Upper lobe of left lung (tissue), 6 donors: Measurements from ENCODE around the gene CCDC107. TPM values are rescaled to one million over a fixed set of nuclear protein-coding genes. Genes with fewer than 3 reads are reported as not detected.

Source experiments
- ATAC-seq, 2 donors: fragments of 200-7000 bp; cut with Tn5 transposase; one replicate each; pipeline ENCODE4 v1.9.1; 2022; ENCODE audit warnings: mild to moderate bottlenecking in 2 of 2, moderate library complexity in 2 of 2; ENCODE audit not compliant: low FRiP score in 2 of 2
- DNase-seq, 2 donors: peaks; one replicate each; pipeline ENCODE4 v3.0.0-alpha.2; 2019 to 2020
- H3K27ac ChIP-seq, 4 donors: fragments of 200-600 bp; sonication (generic); one replicate each; pipeline ENCODE4 v1.5.1; 2016 to 2019
- H3K27me3 ChIP-seq, 4 donors: fragments of 200-600 bp; sonication (generic); one replicate each; pipeline ENCODE4 v1.5.1; 2017 to 2019
- H3K36me3 ChIP-seq, 4 donors: fragments of 200-600 bp; sonication (generic); one replicate each; pipeline ENCODE4 v1.5.1; 2016 to 2019
- H3K4me1 ChIP-seq, 4 donors: fragments of 200-600 bp; sonication (generic); one replicate each; pipeline ENCODE4 v1.5.1; 2018 to 2019
- H3K4me3 ChIP-seq, 4 donors: fragments of 200-600 bp; sonication (generic); one replicate each; pipeline ENCODE4 v1.5.1; 2017 to 2019; ENCODE audit warnings: mild to moderate bottlenecking in 2 of 4, moderate library complexity in 1 of 4
- H3K9me3 ChIP-seq, 4 donors: fragments of 200-600 bp; sonication (generic); one replicate each; pipeline ENCODE4 v1.5.1; 2018 to 2019
- EP300 ChIP-seq, 4 donors: sonication (generic); formaldehyde crosslinking; IDR thresholded peaks; one replicate each; pipeline ENCODE4 v1.5.1; 2017; ENCODE audit warnings: antibody characterized with exemption in 4 of 4, control low read depth in 2 of 4
- POLR2A ChIP-seq, 4 donors: fragments of 450-650 bp; IDR thresholded peaks; one replicate each; pipeline ENCODE4 v1.5.1; 2016 to 2017; ENCODE audit warnings: antibody characterized with exemption in 4 of 4, mild to moderate bottlenecking in 2 of 4
- POLR2AphosphoS5 ChIP-seq, 2 donors: sonication (generic); formaldehyde crosslinking; IDR thresholded peaks; one replicate each; pipeline ENCODE4 v1.5.1; 2017; ENCODE audit warnings: antibody characterized with exemption in 2 of 2
- WGBS, 2 donors: methylation state at CpG; one replicate each; pipeline ENCODE4 v1.1.5; 2017 to 2018; 5-methylcytosine and 5-hydroxymethylcytosine counted together
- total RNA-seq, 6 donors: library from RNA; depleted of rRNA in 4 of 6; stranded (reverse); fragments of >200 nt in 4 of 6; gene quantifications; one replicate each; pipeline versions ENCODE4 v1.1.0 to v1.2.1, GENCODE V29; 2016 to 2021
- TF ChIP-seq, protein P1 (sequence below), 6 experiments: fragments of 450-650 bp in 4 of 6; fragments of 200-600 bp in 2 of 6; sonication (generic) in 2 of 6; IDR thresholded peaks; one replicate each; pipeline ENCODE4 v1.5.1; 2016 to 2019; ENCODE audit warnings: antibody characterized with exemption in 6 of 6
- donor health status: DM: no; HTN: no; CAD: no; lungs with moderate emphysema.
- donor health status: DM: no; HTN: yes; CAD: no; lungs with severe emphysema.

Gene CCDC107
- total RNA-seq, 6 donors from 2014 or later = 17.8 to 49.4 (median 35.1) TPM

DNA sequence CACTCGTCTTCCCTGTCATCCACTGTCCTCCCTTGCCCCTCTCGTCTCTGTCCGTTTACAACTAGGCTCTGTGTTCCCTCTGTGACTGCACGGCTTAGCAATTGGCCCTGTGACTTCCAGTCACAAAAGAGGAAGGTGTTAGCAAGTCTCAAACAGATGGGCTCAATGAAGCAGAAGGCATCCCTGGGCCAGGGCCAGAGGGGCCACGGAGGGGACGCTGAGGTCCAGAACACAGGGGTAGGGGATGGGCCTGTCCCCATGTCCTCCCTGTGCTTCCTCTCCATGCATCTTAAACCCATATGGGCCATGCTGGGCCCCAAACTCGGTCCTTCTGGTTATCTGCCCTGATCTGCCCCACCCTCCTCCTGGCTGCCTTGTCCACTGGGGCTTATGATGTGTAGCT is 39.8 kb upstream of the CCDC107 start, which contains the start of gene CD72:
Gene CD72 (minus strand): TSS at position 89 of the 403 bp plus-strand sequence. CDS start 110 bp downstream, outside the sequence.
- Histone ChIP-seq H3K36me3 (no peaks in the 10 kb centered on the region), H3K4me1 (peaks cover 14 to 25% (median 18%) of the 10 kb centered on the region in 4 donors), H3K27ac (peak within 1 kb of the TSS in 2 of 4 donors; percentile 61 to 72), H3K9me3 (no peaks in the 10 kb centered on the region), H3K4me3 (peak within 1 kb of the TSS in 3 of 4 donors; percentile 41 to 54 (median 45)), H3K27me3 (no peaks in the 10 kb centered on the region)
- ATAC-seq (peak in 1 of 2 donors; percentile 61), DNase-seq (peak in 1 of 2 donors; percentile 39)
- 58 to 75% methylated on average over 6 to 7 of the region's 7 CpGs for WGBS, 2 donors
- TF ChIP-seq POLR2A (IDR thresholded peaks at IDR 0.05) = peak in 1 of 4 donors; percentile 74
- peak in 1 of 2 donors; percentile 34 for TF ChIP-seq POLR2AphosphoS5 (IDR thresholded peaks at IDR 0.05)
- TF ChIP-seq, protein P1, sequence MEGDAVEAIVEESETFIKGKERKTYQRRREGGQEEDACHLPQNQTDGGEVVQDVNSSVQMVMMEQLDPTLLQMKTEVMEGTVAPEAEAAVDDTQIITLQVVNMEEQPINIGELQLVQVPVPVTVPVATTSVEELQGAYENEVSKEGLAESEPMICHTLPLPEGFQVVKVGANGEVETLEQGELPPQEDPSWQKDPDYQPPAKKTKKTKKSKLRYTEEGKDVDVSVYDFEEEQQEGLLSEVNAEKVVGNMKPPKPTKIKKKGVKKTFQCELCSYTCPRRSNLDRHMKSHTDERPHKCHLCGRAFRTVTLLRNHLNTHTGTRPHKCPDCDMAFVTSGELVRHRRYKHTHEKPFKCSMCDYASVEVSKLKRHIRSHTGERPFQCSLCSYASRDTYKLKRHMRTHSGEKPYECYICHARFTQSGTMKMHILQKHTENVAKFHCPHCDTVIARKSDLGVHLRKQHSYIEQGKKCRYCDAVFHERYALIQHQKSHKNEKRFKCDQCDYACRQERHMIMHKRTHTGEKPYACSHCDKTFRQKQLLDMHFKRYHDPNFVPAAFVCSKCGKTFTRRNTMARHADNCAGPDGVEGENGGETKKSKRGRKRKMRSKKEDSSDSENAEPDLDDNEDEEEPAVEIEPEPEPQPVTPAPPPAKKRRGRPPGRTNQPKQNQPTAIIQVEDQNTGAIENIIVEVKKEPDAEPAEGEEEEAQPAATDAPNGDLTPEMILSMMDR (IDR thresholded peaks at IDR 0.05) = no peak

DNA sequence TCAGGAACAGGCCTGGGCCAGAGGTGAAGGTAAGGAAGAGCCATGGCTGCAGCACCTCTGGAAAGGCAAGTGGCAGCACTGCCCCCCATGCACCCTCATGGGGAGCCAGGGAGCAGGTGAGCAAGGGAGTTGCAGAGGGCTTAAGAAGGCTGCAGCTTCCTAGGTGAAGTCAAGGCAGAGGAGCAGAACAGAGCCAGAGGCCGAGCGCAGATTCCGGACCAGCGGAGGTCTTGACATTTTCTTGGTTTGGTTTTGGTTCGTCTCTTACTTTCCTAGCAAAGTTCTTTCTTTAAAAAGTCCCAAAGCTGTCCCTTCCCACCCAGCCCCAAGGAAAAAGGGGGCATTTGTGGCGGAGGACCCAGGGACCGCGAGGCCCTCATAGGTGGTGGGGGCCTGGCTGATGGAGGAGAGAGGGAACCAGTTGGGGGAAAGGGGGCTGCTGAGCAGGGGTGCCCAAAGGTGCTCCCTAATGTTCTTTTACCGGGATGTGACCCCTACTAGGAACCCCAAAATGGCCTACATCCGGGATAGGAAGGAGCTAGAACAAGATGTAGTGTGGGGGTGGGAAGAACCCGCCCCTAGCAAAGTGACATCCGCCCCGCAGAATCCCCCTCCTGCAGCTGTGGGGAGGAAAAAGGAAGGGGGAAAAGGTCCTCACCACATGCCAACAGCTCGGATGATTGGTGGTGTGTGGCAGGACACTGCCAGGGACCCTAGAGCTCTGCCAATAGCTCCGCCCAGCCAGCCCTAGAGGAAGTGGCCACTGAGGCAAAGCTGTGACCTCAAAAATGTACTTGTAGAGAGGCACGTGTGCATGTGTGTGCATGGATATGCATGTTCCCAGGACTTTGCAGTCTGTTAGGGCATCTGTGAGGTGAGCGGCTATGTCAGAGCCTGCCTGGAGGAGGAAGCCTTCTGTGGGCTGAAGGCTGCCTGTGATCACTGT is 39.0 kb upstream of the CCDC107 start:
- DNase-seq = peak in 1 of 2 donors; percentile 79

DNA sequence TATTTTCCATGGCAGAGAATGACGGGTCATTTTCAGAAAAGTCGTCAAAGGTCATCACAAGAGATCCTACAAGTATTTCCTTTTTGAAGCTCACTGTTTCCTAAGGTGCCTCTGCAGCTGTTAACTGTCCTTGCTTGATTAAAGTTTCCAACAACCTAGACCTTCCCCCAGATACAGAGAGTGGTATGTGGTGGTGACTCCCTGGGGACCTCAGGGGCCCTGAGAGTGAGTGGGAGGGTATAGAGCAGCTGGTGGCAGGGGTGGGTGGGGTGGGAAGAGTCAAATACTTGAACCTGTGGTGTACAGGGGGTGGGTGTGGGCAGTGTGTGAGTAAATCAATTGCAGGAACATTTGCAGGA is 38.3 kb upstream of the CCDC107 start:
- peaks cover 14 to 25% (median 18%) of the 10 kb centered on the region in 4 donors for H3K4me1 ChIP-seq
- WGBS, 2 donors = 35 to 50% methylated on average over 1 to 2 of the region's 2 CpGs
- no peaks in the 10 kb centered on the region for H3K36me3 ChIP-seq
- no peak for TF ChIP-seq POLR2AphosphoS5 (IDR thresholded peaks at IDR 0.05)
- ATAC-seq (no peak), DNase-seq (no peak)
- H3K9me3 ChIP-seq = no peaks in the 10 kb centered on the region
- no peaks in the 10 kb centered on the region for H3K27me3 ChIP-seq
- H3K4me3 ChIP-seq = no peak overlapping the region
- H3K27ac ChIP-seq = peak overlapping the region in 2 of 4 donors; percentile 13 to 30

More for the DNA sequence above, 39.0 kb upstream of the CCDC107 start:
- no peaks in the 10 kb centered on the region for H3K9me3 ChIP-seq
- no peaks in the 10 kb centered on the region for H3K27me3 ChIP-seq
- peak overlapping the region in 2 of 4 donors; percentile 61 to 72 for H3K27ac ChIP-seq
- WGBS, 2 donors = 78 to 82% methylated on average over 17 of the region's 17 CpGs
- peak in 2 of 4 donors; percentile 73 to 78 for TF ChIP-seq EP300 (IDR thresholded peaks at IDR 0.05)
- TF ChIP-seq POLR2AphosphoS5 (IDR thresholded peaks at IDR 0.05) = peak; percentile 12 to 67
- TF ChIP-seq POLR2A (IDR thresholded peaks at IDR 0.05) = peak in 1 of 4 donors; percentile 68
- TF ChIP-seq, protein P1 (IDR thresholded peaks at IDR 0.05) = no peak
- H3K4me3 ChIP-seq = no peak overlapping the region
- H3K4me1 ChIP-seq = peaks cover 14 to 25% (median 18%) of the 10 kb centered on the region in 4 donors
- ATAC-seq = peak; percentile 28 to 34
- no peaks in the 10 kb centered on the region for H3K36me3 ChIP-seq

DNA sequence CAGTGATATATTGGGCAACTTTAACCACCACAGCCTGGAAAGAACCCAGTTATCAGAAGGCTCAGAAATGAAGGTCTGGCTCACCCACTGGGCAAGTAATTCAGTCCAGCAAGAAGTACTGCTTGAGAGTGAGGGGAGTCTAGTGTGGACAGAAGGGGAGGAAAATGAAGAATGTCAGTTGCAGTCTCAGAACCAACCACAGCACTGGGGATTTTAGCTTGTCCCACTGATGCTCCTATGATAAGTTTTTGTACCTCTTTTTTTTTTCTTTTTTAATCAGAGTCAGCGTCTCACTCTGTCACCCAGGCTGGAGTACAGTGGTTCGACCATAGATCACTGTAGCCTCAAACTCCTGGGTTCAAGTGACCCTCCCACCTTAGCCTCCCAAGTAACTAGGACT is 30.5 kb upstream of the CCDC107 start:
- H3K4me3 ChIP-seq = no peak overlapping the region
- ATAC-seq = no peak
- H3K36me3 ChIP-seq = no peaks in the 10 kb centered on the region
- no peak for DNase-seq
- 81 to 93% methylated on average over 2 of the region's 2 CpGs for WGBS, 2 donors
- no peak for TF ChIP-seq POLR2AphosphoS5 (IDR thresholded peaks at IDR 0.05)
- TF ChIP-seq, protein P1 (IDR thresholded peaks at IDR 0.05) = no peak
- TF ChIP-seq POLR2A (IDR thresholded peaks at IDR 0.05) = no peak
- TF ChIP-seq EP300 (IDR thresholded peaks at IDR 0.05) = no peak
- no peaks in the 10 kb centered on the region for H3K4me1 ChIP-seq
- H3K9me3 ChIP-seq = no peaks in the 10 kb centered on the region
- H3K27me3 ChIP-seq = no peaks in the 10 kb centered on the region
- H3K27ac ChIP-seq = no peak overlapping the region

DNA sequence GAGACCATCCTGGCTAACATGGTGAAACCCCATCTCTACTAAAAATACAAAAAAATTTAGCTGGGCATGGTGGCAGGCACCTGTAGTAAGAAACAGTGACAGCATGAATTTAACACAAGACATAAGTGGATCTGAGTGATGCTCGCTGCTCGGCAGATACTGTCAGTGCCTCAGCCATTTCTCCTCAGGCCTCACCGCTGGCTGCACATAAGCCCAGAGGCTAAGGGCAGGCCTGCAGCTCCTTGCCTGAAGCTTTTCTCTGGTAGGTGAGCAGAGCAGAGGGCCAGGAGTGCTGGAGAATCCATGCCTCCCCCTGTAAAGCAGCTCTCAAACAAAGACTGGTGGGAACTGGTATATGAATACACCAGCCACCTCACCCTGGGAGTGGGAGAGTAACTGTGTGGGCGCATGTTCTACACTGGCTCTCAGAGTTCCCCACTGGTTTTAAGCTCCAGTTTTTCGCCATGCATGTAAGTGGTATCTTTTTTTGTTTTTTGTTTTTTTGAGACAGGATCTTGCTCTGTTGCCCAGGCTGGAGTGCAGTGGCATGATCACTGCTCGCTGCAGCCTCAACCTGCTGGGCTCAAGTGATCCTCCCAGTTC is 29.6 kb upstream of the CCDC107 start:
- no peak for DNase-seq
- H3K27me3 ChIP-seq = no peaks in the 10 kb centered on the region
- H3K36me3 ChIP-seq = no peaks in the 10 kb centered on the region
- no peaks in the 10 kb centered on the region for H3K9me3 ChIP-seq
- 93 to 98% methylated on average over 6 of the region's 6 CpGs for WGBS, 2 donors
- no peak overlapping the region for H3K4me3 ChIP-seq
- TF ChIP-seq POLR2AphosphoS5 (IDR thresholded peaks at IDR 0.05) (no peak), EP300 (IDR thresholded peaks at IDR 0.05) (no peak), POLR2A (IDR thresholded peaks at IDR 0.05) (no peak)
- TF ChIP-seq, protein P1 (IDR thresholded peaks at IDR 0.05) = no peak
- no peak overlapping the region for H3K27ac ChIP-seq
- no peak for ATAC-seq
- no peaks in the 10 kb centered on the region for H3K4me1 ChIP-seq
